HG02759 (cell line): Measurements from ENCODE around the gene DLG4.
"Not testable (repeated sequence)": the region's sequence is repeated elsewhere in the genome, so short reads cannot be mapped to it uniquely, and the experiment has no call there.

Experiments used
- ATAC-seq: cut with Tn5 transposase; IDR thresholded peaks from one replicate; pipeline ENCODE4 v1.9.1; 2021; ENCODE audit warnings: mild to moderate bottlenecking, moderate library complexity; ENCODE audit not compliant: unreplicated experiment

The DLG4 gene

GRCh38 chr17:7190276-7190917 lies 29.2 kb downstream of the DLG4 start:
- no peak for ATAC-seq

- ATAC-seq: no peak
Observed at GRCh38 chr17:7186241-7186640, 33.4 kb downstream of the DLG4 start.

GRCh38 chr17:7184647-7185046 lies 35.0 kb downstream of the DLG4 start:
- ATAC-seq: no peak

GRCh38 chr17:7184091-7184488 lies 35.5 kb downstream of the DLG4 start:
- no peak for ATAC-seq

GRCh38 chr17:7183433-7184090 lies 36.1 kb downstream of the DLG4 start:
- ATAC-seq: no peak

GRCh38 chr17:7182101-7182500 lies 37.5 kb downstream of the DLG4 start:
- ATAC-seq: not testable (repeated sequence)

GRCh38 chr17:7179317-7180254 lies 40.0 kb downstream of the DLG4 start, which contains the start of gene ASGR1:
Gene ASGR1 (minus strand): TSS chr17:7179370. CDS start chr17:7178563, 807 bp downstream.
- ATAC-seq: no peak

- ATAC-seq: no peak
Observed at GRCh38 chr17:7178973-7179316, 40.7 kb downstream of the DLG4 start.

GRCh38 chr17:7177954-7178477 lies 41.6 kb downstream of the DLG4 start:
- no peak for ATAC-seq

- no peak for ATAC-seq
Observed at GRCh38 chr17:7177191-7177953, 42.3 kb downstream of the DLG4 start.

- ATAC-seq: no peak
Observed at GRCh38 chr17:7176841-7177190, 42.8 kb downstream of the DLG4 start.

- no peak for ATAC-seq
Observed at GRCh38 chr17:7176107-7176840, 43.4 kb downstream of the DLG4 start.

- ATAC-seq: no peak
Observed at GRCh38 chr17:7175330-7175733, 44.3 kb downstream of the DLG4 start.

GRCh38 chr17:7174603-7175326 lies 44.9 kb downstream of the DLG4 start:
- no peak for ATAC-seq

GRCh38 chr17:7173687-7174602 lies 45.7 kb downstream of the DLG4 start:
- no peak for ATAC-seq

GRCh38 chr17:7172522-7173191 lies 47.0 kb downstream of the DLG4 start:
- not testable (repeated sequence) for ATAC-seq

- not testable (repeated sequence) for ATAC-seq
Observed at GRCh38 chr17:7169565-7169908, 50.1 kb downstream of the DLG4 start.
